H1 (cell line): ENCODE data around the gene CTNNA3. TPM values are rescaled to one million over a fixed set of nuclear protein-coding genes. Genes with fewer than 3 reads are reported as not detected.

Experiments used
- CTCF ChIA-PET: fragments of 300-600 bp; sonication (Branson Sonifier 250); formaldehyde crosslinking; loops from one replicate; lab custom pipeline; 2021; ENCODE audit not compliant: partially characterized antibody; lab: Charles Lee
- POLR2A ChIA-PET: fragments of 300-600 bp; sonication (Branson Sonifier 250); formaldehyde crosslinking; loops from one replicate; lab custom pipeline; 2021; ENCODE audit warnings: inconsistent platforms; ENCODE audit not compliant: partially characterized antibody; lab: Charles Lee
- DNase-seq, 2 experiments: peaks; one replicate each; pipeline versions ENCODE4 v3.0.0 to v3.0.0-alpha.2; 2010 to 2022; ENCODE audit warnings: low spot score in 2 of 2, low read depth in 1 of 2, mixed read lengths in 1 of 2
- FAIRE-seq: peaks from 2 replicates; lab custom pipeline; 2011; peaks lifted over from hg19 to GRCh38; lab: Jason Lieb, UNC
- H2AFZ ChIP-seq: 2 replicates; pipeline ENCODE4 v1.8.1; 2012; ENCODE audit warnings: low read length, inconsistent platforms
- H2AK5ac ChIP-seq: 2 replicates; pipeline ENCODE4 v1.6.1; 2013; ENCODE audit warnings: low read depth, low read length
- H2BK120ac ChIP-seq: replicated peaks from 2 replicates; pipeline ENCODE3; 2013; ENCODE audit warnings: low read depth, low read length, inconsistent platforms
- H2BK12ac ChIP-seq: 2 replicates; pipeline ENCODE4 v1.6.1; 2013; ENCODE audit warnings: low read depth, low read length
- H2BK15ac ChIP-seq: 2 replicates; pipeline ENCODE4 v1.6.1; 2013; ENCODE audit warnings: low read length
- H2BK20ac ChIP-seq: 2 replicates; pipeline ENCODE4 v1.6.1; 2013; ENCODE audit warnings: low read length
- H2BK5ac ChIP-seq: 2 replicates; pipeline ENCODE4 v1.6.1; 2013; ENCODE audit warnings: low read depth, low read length
- H3K14ac ChIP-seq: 2 replicates; pipeline ENCODE4 v1.6.1; 2013; ENCODE audit warnings: inconsistent platforms; ENCODE audit not compliant: insufficient read length
- H3K18ac ChIP-seq: 2 replicates; pipeline ENCODE4 v1.6.1; 2013; ENCODE audit warnings: low read length; ENCODE audit errors: extremely low read depth
- H3K23ac ChIP-seq: 2 replicates; pipeline ENCODE4 v1.6.1; 2013; ENCODE audit warnings: inconsistent platforms; ENCODE audit not compliant: insufficient read length
- H3K23me2 ChIP-seq: 2 replicates; pipeline ENCODE4 v1.6.1; 2013; ENCODE audit warnings: low read depth, low read length
- H3K27ac ChIP-seq: 2 replicates; pipeline ENCODE4 v1.6.1; 2011; ENCODE audit warnings: low read depth, low read length, inconsistent platforms
- H3K27me3 ChIP-seq, 4 experiments: replicated peaks in 1 of 4; 1 replicate in 1 of 4; 2 replicates in 3 of 4; pipeline versions ENCODE4 v1.6.1 to v1.8.1; 2011 to 2013; ENCODE audit warnings: low read length in 3 of 4, mild to moderate bottlenecking in 3 of 4, inconsistent platforms in 2 of 4, mixed read lengths in 2 of 4, moderate library complexity in 1 of 4; ENCODE audit not compliant: control insufficient read depth in 3 of 4, insufficient read depth in 3 of 4; ENCODE audit errors: extremely low read depth in 1 of 4
- H3K36me3 ChIP-seq, 4 experiments: 2 replicates each; pipeline versions ENCODE4 v1.6.1 to v1.8.1; 2011 to 2013; ENCODE audit warnings: mild to moderate bottlenecking in 4 of 4, low read length in 3 of 4, moderate library complexity in 2 of 4, control low read depth in 1 of 4, inconsistent platforms in 1 of 4; ENCODE audit not compliant: insufficient read depth in 4 of 4, control insufficient read depth in 2 of 4
- H3K4ac ChIP-seq: replicated peaks from 2 replicates; pipeline ENCODE3; 2013; ENCODE audit warnings: low read length, low read depth, mixed read lengths, inconsistent platforms; ENCODE audit not compliant: insufficient read length
- H3K4me1 ChIP-seq, 4 experiments: replicated peaks in 1 of 4; 1 replicate in 1 of 4; 2 replicates in 3 of 4; pipeline versions ENCODE4 v1.6.1 to v1.8.1; 2011 to 2013; ENCODE audit warnings: low read length in 3 of 4, inconsistent platforms in 2 of 4, mixed read lengths in 1 of 4; ENCODE audit not compliant: insufficient read depth in 4 of 4, control insufficient read depth in 3 of 4
- H3K4me2 ChIP-seq, 2 experiments: 2 replicates each; pipeline versions ENCODE4 v1.6.1 to v1.8.1; 2011 to 2013; ENCODE audit warnings: low read depth in 2 of 2, low read length in 2 of 2, control low read depth in 1 of 2, inconsistent platforms in 1 of 2, mild to moderate bottlenecking in 1 of 2; ENCODE audit not compliant: insufficient read depth in 1 of 2
- H3K4me3 ChIP-seq, 4 experiments: fragments of 200-600, 300-600 bp in 1 of 4; sonication (generic), shearing (Covaris generic), sonication (Bioruptor Twin) in 1 of 4; 2 replicates each; pipeline versions ENCODE4 v1.5.1 to v1.8.1; 2011 to 2016; ENCODE audit warnings: low read length in 4 of 4, low read depth in 3 of 4, control low read depth in 2 of 4, inconsistent platforms in 2 of 4, mild to moderate bottlenecking in 2 of 4, mixed read lengths in 1 of 4, moderate library complexity in 1 of 4; ENCODE audit not compliant: insufficient read depth in 2 of 4; ENCODE audit errors: extremely low read depth in 1 of 4
- H3K56ac ChIP-seq: replicated peaks from 2 replicates; pipeline ENCODE3; 2013; ENCODE audit warnings: low read depth, mild to moderate bottlenecking, mixed read lengths, low read length, inconsistent platforms; ENCODE audit not compliant: insufficient read length
- H3K79me1 ChIP-seq: 2 replicates; pipeline ENCODE4 v1.6.1; 2013; ENCODE audit warnings: low read depth, low read length, control low read depth
- H3K79me2 ChIP-seq, 2 experiments: 2 replicates each; pipeline versions ENCODE4 v1.6.1 to v1.8.1; 2012 to 2013; ENCODE audit warnings: low read length in 2 of 2, mild to moderate bottlenecking in 2 of 2, inconsistent platforms in 1 of 2; ENCODE audit not compliant: insufficient read depth in 2 of 2, control insufficient read depth in 1 of 2
- H3K9ac ChIP-seq, 4 experiments: replicated peaks in 1 of 4; 1 replicate in 1 of 4; 2 replicates in 3 of 4; pipeline versions ENCODE4 v1.6.1 to v1.8.1; 2011 to 2013; ENCODE audit warnings: low read depth in 3 of 4, low read length in 3 of 4, control low read depth in 2 of 4, mild to moderate bottlenecking in 2 of 4, moderate library complexity in 2 of 4, inconsistent platforms in 1 of 4; ENCODE audit errors: extremely low read depth in 1 of 4
- H3K9me3 ChIP-seq, 2 experiments: 2 replicates each; pipeline versions ENCODE4 v1.6.1 to v1.8.1; 2012 to 2013; ENCODE audit warnings: mild to moderate bottlenecking in 2 of 2, moderate library complexity in 2 of 2, control low read depth in 1 of 2, inconsistent platforms in 1 of 2, low read depth in 1 of 2, low read length in 1 of 2, mixed read lengths in 1 of 2; ENCODE audit not compliant: insufficient read depth in 2 of 2
- H4K20me1 ChIP-seq, 2 experiments: replicated peaks in 1 of 2; 2 replicates each; pipeline versions ENCODE3 to v1.8.1; 2011 to 2013; ENCODE audit warnings: inconsistent platforms in 2 of 2, low read length in 2 of 2, mild to moderate bottlenecking in 1 of 2; ENCODE audit not compliant: insufficient read depth in 2 of 2, control insufficient read depth in 1 of 2
- H4K5ac ChIP-seq: 2 replicates; pipeline ENCODE4 v1.6.1; 2013; ENCODE audit warnings: low read length, low read depth, mixed read lengths, inconsistent platforms; ENCODE audit not compliant: insufficient read length
- H4K8ac ChIP-seq: 2 replicates; pipeline ENCODE4 v1.8.0; 2013; ENCODE audit warnings: mild to moderate bottlenecking, moderate library complexity, low read length, inconsistent platforms; ENCODE audit not compliant: insufficient read depth; ENCODE audit errors: extremely low read depth
- H4K91ac ChIP-seq: replicated peaks from 2 replicates; pipeline ENCODE3; 2013; ENCODE audit warnings: low read length, mixed read lengths, inconsistent platforms; ENCODE audit not compliant: insufficient read length
- ASH2L ChIP-seq: fragments of 200-600, 300-600 bp; sonication (generic); IDR thresholded peaks from one replicate; pipeline ENCODE4 v1.7.1; 2017; ENCODE audit warnings: low read length
- BACH1 ChIP-seq: IDR thresholded peaks from 2 replicates; pipeline ENCODE4 v1.6.1; 2012; ENCODE audit warnings: low read length, improper control_type of control experiment
- CHD1 ChIP-seq: IDR thresholded peaks from 2 replicates; pipeline ENCODE4 v1.6.1; 2012; ENCODE audit warnings: low read depth, low read length, improper control_type of control experiment
- EP300 ChIP-seq, 2 experiments: IDR thresholded peaks; 1 replicate in 1 of 2; 2 replicates in 1 of 2; pipeline ENCODE4 v1.6.1; 2011 to 2012; ENCODE audit warnings: low read depth in 2 of 2, low read length in 2 of 2, mild to moderate bottlenecking in 2 of 2, borderline replicate concordance in 1 of 2, inconsistent platforms in 1 of 2, moderate library complexity in 1 of 2
- HDAC2 ChIP-seq, 2 experiments: fragments of 300-600 bp in 1 of 2; sonication (generic) in 1 of 2; IDR thresholded peaks; 2 replicates each; pipeline ENCODE4 v1.6.1; 2011 to 2012; ENCODE audit warnings: low read depth in 2 of 2, low read length in 2 of 2, mild to moderate bottlenecking in 2 of 2, moderate library complexity in 2 of 2, borderline replicate concordance in 1 of 2, inconsistent platforms in 1 of 2
- HDAC6 ChIP-seq: IDR thresholded peaks from one replicate; pipeline ENCODE4 v1.7.1; 2012; ENCODE audit warnings: low read depth, mild to moderate bottlenecking, inconsistent platforms, low read length, moderate library complexity
- MAFK ChIP-seq: IDR thresholded peaks from 2 replicates; pipeline ENCODE4 v1.6.1; 2012; ENCODE audit warnings: low read depth, mild to moderate bottlenecking, improper control_type of control experiment, low read length
- NRF1 ChIP-seq: IDR thresholded peaks from 2 replicates; pipeline ENCODE4 v1.6.1; 2011; ENCODE audit warnings: mild to moderate bottlenecking, low read depth, low read length, improper control_type of control experiment
- PHF8 ChIP-seq: fragments of 200-600 bp; sonication (generic); conservative IDR thresholded peaks from 2 replicates; pipeline ENCODE4 v1.7.1; 2012; ENCODE audit warnings: low read depth, mild to moderate bottlenecking, inconsistent platforms, low read length, moderate library complexity
- RXRA ChIP-seq: IDR thresholded peaks from 2 replicates; pipeline ENCODE4 v1.6.1; 2011; ENCODE audit warnings: low read depth, mild to moderate bottlenecking, low read length, moderate library complexity; ENCODE audit not compliant: insufficient read depth
- SRF ChIP-seq: IDR thresholded peaks from 2 replicates; pipeline ENCODE4 v1.6.1; 2011; ENCODE audit warnings: mild to moderate bottlenecking, low read depth, low read length, moderate library complexity
- TAF1 ChIP-seq: IDR thresholded peaks from 2 replicates; pipeline ENCODE4 v1.6.1; 2011; ENCODE audit warnings: mild to moderate bottlenecking, low read depth, low read length
- polyA plus RNA-seq, 7 experiments: library from polyadenylated mRNA; depleted of rRNA in 3 of 7; stranded (reverse) in 5 of 7; unstranded in 2 of 7; fragments of >200 nt in 5 of 7; fragments of 200-250 nt in 2 of 7; gene quantifications; 1 replicate in 5 of 7; 2 replicates in 1 of 7; 4 replicates in 1 of 7; pipeline versions ENCODE4 v1.2.1 to v1.2.3, GENCODE V29; 2011 to 2013; ENCODE audit warnings: missing spikeins in 2 of 7, mixed read lengths in 2 of 7
- total RNA-seq: library from RNA; stranded (reverse); fragmentation: NEBNext Ultra II Directional; extraction: Animal tissue kit (Norgen Biotek cat#: 25700); gene quantifications from 2 replicates; pipeline ENCODE4 v1.2.1, GENCODE V29; 2021
- TF ChIP-seq, protein P1 (sequence below): IDR thresholded peaks from 2 replicates; pipeline ENCODE4 v1.6.1; 2012; ENCODE audit warnings: inconsistent platforms

The CTNNA3 gene
- total and polyA plus RNA-seq, 2 of the 8 experiments (the other 6 are each of a cell fraction or from before 2014, with no cell fraction given): 1.3 to 1.5 TPM

DNA sequence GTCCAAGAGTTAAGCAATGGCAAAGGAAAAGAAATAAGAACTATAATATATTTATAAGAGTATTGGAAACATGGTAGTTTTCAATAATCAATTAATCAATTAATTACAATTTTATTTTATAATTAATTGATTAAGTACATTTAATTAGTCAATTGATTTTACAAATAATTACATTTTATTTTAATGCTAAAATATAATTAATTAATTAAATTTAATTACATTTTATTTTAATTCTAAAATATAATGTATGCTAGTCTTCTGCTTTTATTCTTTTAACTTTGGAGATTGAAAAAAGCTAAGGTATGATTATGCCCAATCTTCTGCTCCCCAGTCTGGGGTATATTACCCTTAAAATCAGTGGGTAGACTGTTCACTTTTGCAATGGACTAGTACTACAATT is 1456.9 kb downstream of the CTNNA3 start:
- Histone ChIP-seq H2AFZ (no peak overlapping the region), H3K4me3 (no peak overlapping the region), H3K36me3 (no peaks in the 10 kb centered on the region), H2BK120ac (no peak overlapping the region), H3K23me2 (no peaks in the 10 kb centered on the region), H3K79me2 (no peaks in the 10 kb centered on the region), H3K79me1 (no peaks in the 10 kb centered on the region), H3K4me1 (peaks cover 0 to 2% (median 0%) of the 10 kb centered on the region in 4 experiments; a peak in 2 of 7 replicates), H2BK20ac (no peak overlapping the region), H4K91ac (no peak overlapping the region), H2BK5ac (no peak overlapping the region), H3K56ac (no peak overlapping the region), H3K9me3 (no peaks in the 10 kb centered on the region), H3K9ac (no peak overlapping the region), H3K14ac (no peak overlapping the region), H3K27ac (no peak overlapping the region), H3K27me3 (no peaks in the 10 kb centered on the region), H3K4me2 (no peak overlapping the region), H4K8ac (no peak overlapping the region), H2BK15ac (no peak overlapping the region), H2BK12ac (no peak overlapping the region), H4K5ac (no peak overlapping the region), H3K18ac (no peak overlapping the region), H2AK5ac (no peak overlapping the region), H3K4ac (no peak overlapping the region), H4K20me1 (no peaks in the 10 kb centered on the region), H3K23ac (no peak overlapping the region)
- DNase-seq (no peak), FAIRE-seq (no peak)
- POLR2A ChIA-PET: no interaction called here
- no peak for TF ChIP-seq EP300 (IDR thresholded peaks at IDR 0.05; ENCODE audit: borderline replicate concordance in 1 of 2, low read depth in 2 of 2, low read length in 2 of 2)
- TF ChIP-seq CHD1: no peak
- TF ChIP-seq MAFK: no peak
- TF ChIP-seq NRF1: no peak
- no peak for TF ChIP-seq PHF8
- TF ChIP-seq, protein P1, sequence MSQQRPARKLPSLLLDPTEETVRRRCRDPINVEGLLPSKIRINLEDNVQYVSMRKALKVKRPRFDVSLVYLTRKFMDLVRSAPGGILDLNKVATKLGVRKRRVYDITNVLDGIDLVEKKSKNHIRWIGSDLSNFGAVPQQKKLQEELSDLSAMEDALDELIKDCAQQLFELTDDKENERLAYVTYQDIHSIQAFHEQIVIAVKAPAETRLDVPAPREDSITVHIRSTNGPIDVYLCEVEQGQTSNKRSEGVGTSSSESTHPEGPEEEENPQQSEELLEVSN: no peak
- no peak for TF ChIP-seq HDAC2 (IDR thresholded peaks at IDR 0.05; ENCODE audit: borderline replicate concordance in 1 of 2, low read depth in 2 of 2, low read length in 2 of 2)
- TF ChIP-seq TAF1: no peak
- TF ChIP-seq HDAC6: no peak
- TF ChIP-seq RXRA: no peak
- no peak for TF ChIP-seq BACH1
- no peak for TF ChIP-seq SRF
- TF ChIP-seq ASH2L: no peak
- CTCF ChIA-PET: no interaction called here
